Ovary (tissue), 10 donors: Measurements from ENCODE around the gene BIN2. TPM values are rescaled to one million over a fixed set of nuclear protein-coding genes. Genes with fewer than 3 reads are reported as not detected.

ENCODE experiments used
- DNase-seq, 5 donors: peaks; one replicate each; pipeline ENCODE4 v3.0.0-alpha.2; 2019 to 2020
- H3K27ac ChIP-seq, 2 donors: fragments of 200-600 bp; one replicate each; pipeline versions ENCODE4 v1.5.1 to v1.8.0; 2019 to 2022
- H3K27me3 ChIP-seq: fragments of 200-600 bp; one replicate; pipeline ENCODE4 v1.8.0; 2022
- H3K36me3 ChIP-seq: fragments of 200-600 bp; sonication (generic); one replicate; pipeline ENCODE4 v1.5.1; 2019
- H3K4me1 ChIP-seq: one replicate; pipeline ENCODE4 v1.8.1; 2013; ENCODE audit warnings: mild to moderate bottlenecking, moderate library complexity; ENCODE audit not compliant: insufficient read depth
- H3K4me3 ChIP-seq: fragments of 200-600 bp; sonication (generic); one replicate; pipeline ENCODE4 v1.5.1; 2017
- H3K9me3 ChIP-seq, 2 donors: fragments of 200-600 bp in 1 of 2; sonication (generic) in 1 of 2; one replicate each; pipeline versions ENCODE4 v1.5.1 to v1.8.1; 2013 to 2019; ENCODE audit warnings: mild to moderate bottlenecking in 1 of 2, moderate library complexity in 1 of 2
- EP300 ChIP-seq: sonication (generic); formaldehyde crosslinking; IDR thresholded peaks from one replicate; pipeline ENCODE4 v1.6.1; 2017; ENCODE audit warnings: antibody characterized with exemption
- POLR2A ChIP-seq: fragments of 450-650 bp; IDR thresholded peaks from one replicate; pipeline ENCODE4 v1.6.1; 2017; ENCODE audit warnings: antibody characterized with exemption, mild to moderate bottlenecking, moderate library complexity
- WGBS, 3 donors: extraction: QIAGEN DNeasy Blood & Tissue Kit in 1 of 3; methylation state at CpG; one replicate each; pipeline versions ENCODE4 v1.1.5 to v1.1.7; 2013 to 2017; 5-methylcytosine and 5-hydroxymethylcytosine counted together
- intact Hi-C, 4 donors: fragments of 100-400 bp; cut with DNase I; formaldehyde crosslinking; loops; one replicate each; pipeline versions ENCODE4 v1.11.0 to v1.15.1; 2022 to 2023
- long read RNA-seq, 3 donors: library from polyadenylated mRNA in 2 of 3; unstranded in 2 of 3; transcript quantifications; one replicate each; pipeline ENCODE4 v2.0.0 and lab custom pipeline, GENCODE V29; 2021 to 2026
- polyA plus RNA-seq, 2 donors: library from polyadenylated mRNA; stranded (reverse); fragments of 200-250 nt in 1 of 2; fragments of 350-450 nt in 1 of 2; fragmentation: Illumina TruSeq in 1 of 2; extraction: RNeasy Lipid Tissue Mini Kit (QIAGEN cat#74804) in 1 of 2; gene quantifications; one replicate each; pipeline ENCODE4 v1.2.3, GENCODE V29; 2013 to 2014
- total RNA-seq, 7 donors: library from RNA; depleted of rRNA in 2 of 7; stranded (reverse); fragments of >200 nt in 2 of 7; fragmentation: NEBNext Ultra II Directional in 3 of 7; extraction: Animal tissue kit (Norgen Biotek cat#: 25700) in 3 of 7; gene quantifications; one replicate each; pipeline versions ENCODE4 v1.1.0 to v1.2.4, GENCODE V29; 2016 to 2023
- TF ChIP-seq, protein P1 (sequence below), 3 donors: fragments of 450-650 bp in 2 of 3; fragments of 200-600 bp in 1 of 3; IDR thresholded peaks; one replicate each; pipeline versions ENCODE4 v1.5.1 to v1.8.0; 2016 to 2022; ENCODE audit warnings: antibody characterized with exemption in 3 of 3, mild to moderate bottlenecking in 1 of 3
- donor health status: DM: no; HTN: no; CAD: no; lungs with moderate emphysema.
- donor health status: DM: no; HTN: no; CAD: no.
- donor health status: Bipolar disorder and iron deficiency.
- donor health status: DM: yes; HTN: yes; CAD: no.
- donor health status: DM: no; HTN: no; CAD: no.
- donor health status: DM: yes; HTN: yes; CAD: no.

Gene BIN2
- total RNA-seq (1 to 10 TPM; 1.1 to 3.5 (median 1.5) TPM), polyA plus RNA-seq (1 to 10 TPM; 1.1 to 7.6 TPM)
- long read RNA-seq, donor 1, partial matches to known transcripts, result 0 of 3 reads
- long read RNA-seq, donor 1, other reads (novel, unspliced or antisense), result 0 of 3 reads
- long read RNA-seq, donor 2, partial matches to known transcripts, result 0 of 5 reads
- long read RNA-seq, donor 2, other reads (novel, unspliced or antisense), result 0 of 5 reads
- long read RNA-seq, donor 3, partial matches to known transcripts, result 0 of 5 reads
- long read RNA-seq, donor 3, other reads (novel, unspliced or antisense), result 1 of 5 reads

DNA sequence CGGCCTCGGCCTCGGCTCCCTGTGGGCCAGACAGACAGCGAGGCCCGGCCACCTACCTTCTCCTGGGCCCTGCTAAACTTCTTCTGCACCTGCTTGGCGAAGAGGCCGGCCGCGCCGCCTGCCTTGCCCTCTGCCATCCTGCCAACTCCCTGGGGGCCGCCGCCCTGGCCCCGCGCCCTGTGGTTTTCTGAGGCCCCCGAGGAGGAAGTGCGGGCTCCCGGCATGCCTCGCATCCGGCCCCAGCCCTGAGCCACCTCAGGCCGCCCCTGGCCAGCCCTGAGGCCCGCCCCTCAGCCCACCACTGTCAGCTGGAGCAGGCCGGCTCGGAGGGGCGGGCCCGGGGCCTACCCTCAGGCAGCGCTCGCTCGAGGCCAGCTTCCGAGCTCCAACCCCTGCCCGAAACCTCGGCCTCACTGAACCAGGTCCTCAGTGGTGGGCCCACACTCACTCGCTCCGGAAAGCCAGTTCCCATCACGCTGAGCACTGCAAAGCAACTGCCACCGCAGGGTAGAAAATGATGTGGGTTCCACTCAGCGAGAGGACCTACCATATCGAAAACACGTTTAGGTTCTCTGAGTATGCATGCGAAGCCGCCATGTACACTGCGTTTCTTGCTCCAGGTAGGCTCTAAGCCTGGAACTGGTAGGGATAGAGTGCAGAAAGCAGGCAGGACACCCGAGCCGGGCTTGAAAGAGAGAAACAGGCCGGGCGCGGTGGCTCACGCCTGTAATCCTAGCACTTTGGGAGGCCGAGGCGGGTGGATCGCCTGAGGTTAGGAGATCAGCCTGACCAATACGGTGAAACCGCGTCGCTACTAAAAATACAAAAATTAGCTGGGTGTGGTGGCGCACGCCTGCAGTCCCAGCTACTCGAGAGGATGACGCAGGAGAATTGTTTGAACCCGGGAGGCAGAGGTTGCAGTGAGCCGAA, at the start of gene BIN2:
Gene BIN2 (minus strand): TSS at position 209 of the 930 bp plus-strand sequence. CDS start 72 bp downstream, at position 137.
- WGBS, 3 donors, result 95 to 96% (median 95%) methylated on average over 58 to 60 of the region's 60 CpGs
- DNase-seq, result peak in 1 of 5 donors; percentile 41
- no peak for TF ChIP-seq EP300
- TF ChIP-seq, protein P1, sequence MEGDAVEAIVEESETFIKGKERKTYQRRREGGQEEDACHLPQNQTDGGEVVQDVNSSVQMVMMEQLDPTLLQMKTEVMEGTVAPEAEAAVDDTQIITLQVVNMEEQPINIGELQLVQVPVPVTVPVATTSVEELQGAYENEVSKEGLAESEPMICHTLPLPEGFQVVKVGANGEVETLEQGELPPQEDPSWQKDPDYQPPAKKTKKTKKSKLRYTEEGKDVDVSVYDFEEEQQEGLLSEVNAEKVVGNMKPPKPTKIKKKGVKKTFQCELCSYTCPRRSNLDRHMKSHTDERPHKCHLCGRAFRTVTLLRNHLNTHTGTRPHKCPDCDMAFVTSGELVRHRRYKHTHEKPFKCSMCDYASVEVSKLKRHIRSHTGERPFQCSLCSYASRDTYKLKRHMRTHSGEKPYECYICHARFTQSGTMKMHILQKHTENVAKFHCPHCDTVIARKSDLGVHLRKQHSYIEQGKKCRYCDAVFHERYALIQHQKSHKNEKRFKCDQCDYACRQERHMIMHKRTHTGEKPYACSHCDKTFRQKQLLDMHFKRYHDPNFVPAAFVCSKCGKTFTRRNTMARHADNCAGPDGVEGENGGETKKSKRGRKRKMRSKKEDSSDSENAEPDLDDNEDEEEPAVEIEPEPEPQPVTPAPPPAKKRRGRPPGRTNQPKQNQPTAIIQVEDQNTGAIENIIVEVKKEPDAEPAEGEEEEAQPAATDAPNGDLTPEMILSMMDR (IDR thresholded peaks at IDR 0.05), result no peak
- TF ChIP-seq POLR2A, result no peak
- Histone ChIP-seq H3K9me3 (no peaks in the 10 kb centered on the region), H3K27me3 (no peaks in the 10 kb centered on the region), H3K4me3 (no peak within 1 kb of the TSS), H3K36me3 (no peaks in the 10 kb centered on the region), H3K4me1 (no peaks in the 10 kb centered on the region), H3K27ac (no peak within 1 kb of the TSS)
- intact Hi-C loops, result no loop called here

- intact Hi-C loops, result no loop called here
- Histone ChIP-seq H3K36me3 (no peaks in the 10 kb centered on the region), H3K4me3 (no peak overlapping the region), H3K27me3 (no peaks in the 10 kb centered on the region), H3K9me3 (no peaks in the 10 kb centered on the region), H3K4me1 (peaks cover 3% of the 10 kb centered on the region), H3K27ac (no peak overlapping the region)
- DNase-seq, result no peak
- TF ChIP-seq, protein P1 (IDR thresholded peaks at IDR 0.05), result no peak
- TF ChIP-seq EP300 (no peak), POLR2A (no peak)
- WGBS, 3 donors, result 94 to 95% (median 95%) methylated on average over 3 of the region's 3 CpGs
Measured at GRCh38 chr12:51373187-51373586, 49.2 kb upstream of the BIN2 start.

- TF ChIP-seq EP300, result no peak
- TF ChIP-seq, protein P1 (IDR thresholded peaks at IDR 0.05), result no peak
- no peak for TF ChIP-seq POLR2A
- DNase-seq, result no peak
- H3K9me3 ChIP-seq, result no peaks in the 10 kb centered on the region
- H3K27ac ChIP-seq, result peak overlapping the region in 1 of 2 donors; percentile 39
- no peaks in the 10 kb centered on the region for H3K36me3 ChIP-seq
- intact Hi-C loops, result no loop called here
- no peak overlapping the region for H3K4me3 ChIP-seq
- H3K27me3 ChIP-seq, result no peaks in the 10 kb centered on the region
- peaks cover 3% of the 10 kb centered on the region for H3K4me1 ChIP-seq
- 79 to 80% (median 79%) methylated on average over 2 of the region's 2 CpGs for WGBS, 3 donors
Measured at GRCh38 chr12:51372021-51372420, 48.0 kb upstream of the BIN2 start.

- H3K27me3 ChIP-seq, result no peaks in the 10 kb centered on the region
- H3K4me3 ChIP-seq, result no peak overlapping the region
- H3K27ac ChIP-seq, result peak overlapping the region in 1 of 2 donors; percentile 39
- peak; percentile 55 to 85 (median 73) for DNase-seq
- 8 to 13% (median 13%) methylated on average over 8 of the region's 8 CpGs for WGBS, 3 donors
- TF ChIP-seq, protein P1 (IDR thresholded peaks at IDR 0.05), result no peak
- TF ChIP-seq POLR2A, result no peak
- no peak for TF ChIP-seq EP300
- intact Hi-C loops, result no loop called here
- no peaks in the 10 kb centered on the region for H3K9me3 ChIP-seq
- peaks cover 3% of the 10 kb centered on the region for H3K4me1 ChIP-seq
- H3K36me3 ChIP-seq, result no peaks in the 10 kb centered on the region
Measured at GRCh38 chr12:51371295-51371953, 47.5 kb upstream of the BIN2 start.
